ENCODE measurements around the gene SGCD.

SGCD gene

DNA sequence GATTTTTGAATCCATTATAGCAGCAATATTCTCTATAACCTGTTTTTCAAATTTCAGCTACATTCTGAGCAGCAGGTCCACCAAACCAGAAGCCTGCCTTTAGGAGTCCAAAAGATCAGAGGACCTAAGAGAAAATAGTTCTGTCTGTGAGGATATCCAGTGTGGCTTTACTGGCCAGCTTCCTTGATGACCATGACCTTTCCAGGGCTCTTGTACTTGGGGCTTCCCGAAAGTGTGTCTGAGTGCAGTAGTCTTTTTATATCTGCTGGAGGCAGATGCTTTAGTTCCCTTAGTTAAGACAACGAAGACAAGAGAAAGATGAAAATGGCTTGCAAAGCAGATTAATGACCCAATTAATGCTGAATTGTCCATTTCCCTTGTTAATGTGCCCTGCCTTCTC is 72.4 kb downstream of the SGCD start:
- in situ Hi-C loops (cut with MboI; ENCODE audit: low sequenced_read_pairs) = no loop called here

DNA sequence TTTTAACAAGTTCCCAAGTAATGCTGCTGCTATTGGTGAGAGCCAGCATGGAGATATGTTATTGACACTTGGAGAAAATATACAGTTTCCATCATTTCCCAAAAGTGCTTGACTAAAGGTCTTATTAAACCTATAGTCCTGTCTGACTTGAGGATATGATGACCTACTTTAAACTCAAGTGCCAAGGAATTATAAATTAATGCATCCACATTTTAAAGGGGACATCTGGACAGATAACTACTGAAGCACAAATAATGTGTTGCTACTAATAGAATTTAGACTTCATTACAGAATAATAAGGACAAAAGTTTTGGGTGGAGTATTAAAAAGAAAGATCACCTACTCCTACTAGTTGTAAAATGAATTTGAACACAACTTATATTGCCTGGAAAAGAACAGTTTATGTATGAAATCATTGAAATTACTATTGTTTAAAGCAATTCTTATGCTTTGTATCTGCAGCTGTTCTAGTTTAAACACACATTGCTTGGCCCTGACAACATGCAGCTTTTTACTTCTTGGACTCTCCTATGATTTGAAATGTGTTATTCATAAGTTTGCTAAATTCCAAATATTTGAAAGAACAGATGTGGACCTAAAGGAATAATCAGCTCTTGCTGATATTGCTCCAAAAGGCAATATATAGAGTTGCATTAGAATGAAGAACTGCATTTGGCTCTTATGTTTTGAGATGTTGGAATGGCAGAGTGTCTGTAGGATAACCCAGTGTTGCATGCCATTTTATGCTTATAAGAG is 73.4 kb downstream of the SGCD start:
- in situ Hi-C loops (cut with MboI; ENCODE audit: low sequenced_read_pairs) = no loop called here

- in situ Hi-C loops (cut with MboI; ENCODE audit: low sequenced_read_pairs) = no loop called here
These were observed 74.8 kb downstream of the SGCD start for GRCh38 chr5:156401804-156402203.

DNA sequence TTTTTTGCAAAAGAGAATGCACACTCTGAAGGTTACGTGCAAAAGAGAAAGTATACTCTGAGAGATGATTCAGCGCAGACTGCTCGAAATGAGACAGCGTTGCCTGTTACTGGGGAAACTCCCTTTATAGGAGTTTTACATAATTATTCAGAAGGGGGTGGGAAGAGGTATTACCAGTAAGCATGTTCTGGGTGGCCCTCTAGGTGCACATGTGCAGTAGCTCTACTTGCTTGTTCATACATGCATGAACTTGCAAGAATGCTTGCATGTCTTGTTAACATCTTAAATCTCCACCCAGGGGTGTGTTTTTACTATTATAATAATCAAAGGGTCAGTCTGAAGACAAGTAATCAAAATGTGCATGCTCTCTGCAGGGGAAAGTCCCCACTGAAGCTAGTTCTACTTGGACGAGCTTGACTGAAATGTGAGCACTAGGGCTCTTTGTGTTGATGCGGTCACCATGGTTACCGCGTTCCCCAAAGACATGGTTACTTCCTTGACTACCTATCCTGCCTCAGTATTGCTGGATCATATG is 75.5 kb downstream of the SGCD start:
- in situ Hi-C loops (cut with MboI; ENCODE audit: low sequenced_read_pairs) = no loop called here

- in situ Hi-C loops (cut with MboI; ENCODE audit: low sequenced_read_pairs) = no loop called here
These were observed 79.0 kb downstream of the SGCD start for GRCh38 chr5:156405988-156406387.

DNA sequence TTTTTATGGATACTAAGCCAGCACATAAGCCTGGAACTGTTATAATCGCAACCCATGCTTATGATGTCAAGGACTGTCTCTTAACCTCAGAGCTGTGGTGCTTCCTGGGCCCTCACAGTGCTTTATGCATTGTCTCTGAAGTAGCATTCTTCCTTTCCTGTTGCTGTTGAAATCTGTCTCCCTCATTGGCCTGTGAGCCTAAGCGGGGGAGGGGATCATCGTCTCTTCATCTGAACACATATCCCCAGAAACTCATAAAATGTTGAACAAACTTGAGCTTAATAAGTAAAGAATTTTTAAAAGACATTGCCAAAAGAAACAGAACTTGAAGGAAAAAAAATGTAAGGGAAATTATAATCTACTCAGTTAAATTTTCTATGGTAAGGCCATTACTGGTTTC is 80.3 kb downstream of the SGCD start:
- in situ Hi-C loops (cut with MboI; ENCODE audit: low sequenced_read_pairs) = no loop called here

DNA sequence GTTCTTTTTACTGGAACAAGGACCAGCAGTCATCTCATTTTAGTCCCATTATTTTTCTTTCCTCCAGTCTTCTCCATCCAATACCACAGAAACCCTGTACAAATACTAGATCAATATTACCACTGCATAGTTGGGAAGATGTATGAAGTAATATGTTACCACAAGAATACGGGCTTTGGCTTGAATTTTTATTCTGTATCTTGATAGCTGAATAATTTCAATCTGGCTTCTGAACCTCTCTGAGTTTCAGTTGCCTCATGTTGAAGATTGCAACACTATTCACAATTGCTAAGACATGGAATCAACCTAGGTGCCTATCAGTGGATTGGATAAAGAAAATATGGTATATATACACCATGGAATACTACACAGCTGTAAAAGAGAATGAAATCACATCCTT is 82.9 kb downstream of the SGCD start:
- in situ Hi-C loops (cut with MboI; ENCODE audit: low sequenced_read_pairs) = no loop called here

GRCh38 chr5:156411185-156411613 is 84.2 kb downstream of the SGCD start:
- in situ Hi-C loops (cut with MboI; ENCODE audit: low sequenced_read_pairs) = no loop called here

GRCh38 chr5:156411957-156412356 is 85.0 kb downstream of the SGCD start:
- in situ Hi-C loops (cut with MboI; ENCODE audit: low sequenced_read_pairs) = no loop called here

- in situ Hi-C loops (cut with MboI; ENCODE audit: low sequenced_read_pairs) = no loop called here
These were observed 87.4 kb downstream of the SGCD start for GRCh38 chr5:156414391-156414790.

DNA sequence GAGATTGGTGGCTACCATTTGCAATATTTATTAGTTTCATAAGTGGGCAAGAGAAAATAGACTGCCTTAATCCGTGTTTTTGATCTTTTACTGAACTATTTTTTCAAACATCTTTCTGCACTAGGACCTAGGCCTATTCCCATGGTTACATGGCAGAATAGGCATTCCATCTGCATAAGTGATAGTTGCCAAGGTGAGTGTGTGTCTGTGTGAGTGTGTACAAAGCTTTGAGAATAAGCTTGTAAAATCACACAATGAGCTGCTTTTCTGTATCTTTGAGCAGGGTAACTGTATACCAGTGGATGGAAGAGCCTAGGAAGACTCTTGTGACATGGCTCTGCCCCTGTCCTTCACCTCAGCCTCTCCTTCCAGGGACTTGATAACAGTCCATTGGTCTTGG is 92.7 kb downstream of the SGCD start:
- in situ Hi-C loops (cut with MboI; ENCODE audit: low sequenced_read_pairs) = no loop called here

- in situ Hi-C loops (cut with MboI; ENCODE audit: low sequenced_read_pairs) = no loop called here
These were observed 93.7 kb downstream of the SGCD start for GRCh38 chr5:156420665-156421064.

DNA sequence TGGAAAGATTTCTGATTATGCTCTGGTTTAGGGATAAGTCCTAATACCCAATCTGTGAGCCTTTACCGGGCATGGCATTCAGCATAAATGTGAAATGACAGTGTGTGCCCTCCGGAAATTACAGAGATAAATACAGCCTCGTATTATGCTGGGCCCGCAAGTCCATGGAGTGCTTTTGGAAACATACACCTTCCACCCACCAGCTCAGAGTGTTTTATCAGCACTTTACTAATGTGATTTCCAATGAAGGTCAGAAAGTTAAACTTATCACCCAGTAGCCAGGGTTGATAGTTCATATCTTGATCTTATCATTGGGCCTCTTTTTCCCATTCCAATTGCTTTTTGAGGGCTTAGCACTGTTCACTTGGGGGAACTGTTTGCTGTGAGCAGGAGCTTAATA is 94.8 kb downstream of the SGCD start:
- in situ Hi-C loops (cut with MboI; ENCODE audit: low sequenced_read_pairs) = no loop called here

- in situ Hi-C loops (cut with MboI; ENCODE audit: low sequenced_read_pairs) = no loop called here
These were observed 96.6 kb downstream of the SGCD start for GRCh38 chr5:156423597-156423996.

GRCh38 chr5:156427315-156427714 is 100.4 kb downstream of the SGCD start:
- in situ Hi-C loops (cut with MboI; ENCODE audit: low sequenced_read_pairs) = no loop called here

DNA sequence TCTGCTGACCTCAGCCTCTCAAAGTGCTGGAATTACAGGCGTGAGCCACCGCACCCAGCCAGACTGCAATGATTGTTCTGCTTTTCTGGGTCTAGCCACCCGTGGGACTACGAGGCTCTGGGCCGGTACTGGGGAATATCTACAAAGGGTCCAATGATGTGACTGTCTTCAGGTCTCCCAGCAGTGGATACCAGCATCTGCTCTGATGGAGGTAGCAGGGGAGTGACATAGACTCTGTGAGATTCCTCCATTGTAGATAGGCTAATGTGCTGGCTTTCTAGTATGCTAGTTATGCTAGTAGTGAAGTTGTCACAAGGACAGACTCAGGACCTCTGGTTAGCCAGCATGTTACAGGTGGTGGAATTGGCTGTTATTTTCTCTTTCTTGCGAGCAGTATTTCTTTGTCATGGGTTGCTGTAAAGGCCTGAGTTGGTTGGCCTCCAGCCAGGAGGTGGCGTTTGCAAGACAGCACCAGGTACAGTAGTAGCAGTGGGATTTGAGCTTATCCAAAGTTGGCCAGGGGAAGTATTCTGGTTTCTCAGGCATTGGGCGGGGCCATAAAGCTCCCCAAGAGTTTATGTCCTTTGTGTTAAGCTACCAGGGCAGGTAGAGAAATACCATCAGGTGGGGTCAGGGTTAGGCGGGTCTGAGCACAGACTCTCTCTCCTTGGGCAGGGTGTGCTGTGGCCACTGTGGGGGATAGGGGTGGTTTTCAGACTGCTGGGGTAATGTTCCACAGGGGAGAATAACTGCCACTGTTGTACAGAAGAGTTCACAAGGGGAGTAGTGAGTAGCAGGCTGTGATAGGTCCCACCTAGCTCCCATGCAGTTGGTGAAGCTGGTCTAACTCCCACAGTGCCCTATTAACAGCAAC is 105.2 kb downstream of the SGCD start:
- in situ Hi-C loops (cut with MboI; ENCODE audit: low sequenced_read_pairs) = no loop called here

DNA sequence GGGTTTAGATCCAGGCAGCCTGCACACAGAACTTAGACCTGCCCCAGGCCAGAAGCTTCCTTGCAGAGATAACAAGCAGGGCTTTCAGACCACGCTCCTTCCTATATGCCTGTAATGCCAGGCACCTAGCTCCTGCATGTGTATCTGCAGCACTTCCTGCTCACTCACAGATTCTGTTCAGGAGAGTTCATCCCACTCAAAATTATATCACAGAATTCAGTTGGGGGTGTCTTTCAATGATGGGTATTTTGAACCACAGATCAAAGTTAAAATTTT is 105.8 kb downstream of the SGCD start:
- in situ Hi-C loops (cut with MboI; ENCODE audit: low sequenced_read_pairs) = no loop called here

DNA sequence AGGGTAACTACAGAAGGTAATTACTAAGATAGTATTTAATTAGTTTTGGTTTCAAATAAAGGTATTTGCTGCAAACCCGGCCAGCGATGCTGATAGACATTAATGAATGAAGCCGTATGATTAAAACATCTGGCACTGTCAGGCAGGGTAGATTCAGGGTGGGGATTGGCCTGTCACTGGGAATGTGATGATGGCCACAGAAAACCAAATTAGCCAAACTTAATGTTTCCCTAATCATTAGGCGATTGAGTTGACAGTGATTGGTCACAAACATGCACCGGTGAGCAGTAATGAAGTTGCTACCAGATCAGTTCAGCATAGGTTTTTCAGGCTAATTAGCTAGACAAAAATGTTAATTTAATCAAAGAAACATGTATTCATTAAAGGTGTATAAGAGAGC is 107.5 kb downstream of the SGCD start:
- in situ Hi-C loops (cut with MboI; ENCODE audit: low sequenced_read_pairs) = no loop called here

GRCh38 chr5:156435101-156435500 is 108.1 kb downstream of the SGCD start:
- in situ Hi-C loops (cut with MboI; ENCODE audit: low sequenced_read_pairs) = no loop called here

GRCh38 chr5:156438076-156438475 is 111.1 kb downstream of the SGCD start:
- in situ Hi-C loops (cut with MboI; ENCODE audit: low sequenced_read_pairs) = no loop called here

- in situ Hi-C loops (cut with MboI; ENCODE audit: low sequenced_read_pairs) = no loop called here
These were observed 117.9 kb downstream of the SGCD start for GRCh38 chr5:156444753-156445291.

DNA sequence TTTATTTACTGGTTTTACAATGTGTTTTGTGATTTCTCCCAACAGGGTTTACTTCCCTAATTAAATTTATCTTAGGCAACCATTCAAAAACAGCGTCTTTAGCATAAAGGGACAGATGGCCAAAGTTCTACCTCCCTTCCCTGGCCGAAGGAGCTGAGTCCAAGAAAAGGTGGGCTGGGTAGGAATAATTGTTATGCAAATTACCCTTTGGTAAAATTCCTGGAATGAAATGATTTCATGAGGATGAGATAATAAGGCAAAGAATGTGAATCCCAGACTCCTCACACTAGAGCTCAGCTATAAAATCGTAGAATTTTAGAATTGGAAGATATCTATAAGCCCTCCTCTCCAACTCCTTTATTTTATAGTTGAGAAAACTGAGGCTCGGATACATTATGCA is 119.6 kb downstream of the SGCD start:
- in situ Hi-C loops (cut with MboI; ENCODE audit: low sequenced_read_pairs) = no loop called here

Measured in HL-60/S4 treated with retinoic acid at 250 ng/mL for 4 days and 3 days (cell line).